Upper lobe of right lung (tissue), 1 donor: ENCODE results near the gene SLC2A6. TPM values are rescaled to one million over a fixed set of nuclear protein-coding genes. Genes with fewer than 3 reads are reported as not detected.

ENCODE experiments used
- ATAC-seq: fragments of 200-7000 bp; cut with Tn5 transposase; one replicate; pipeline ENCODE4 v1.9.1; 2020; ENCODE audit warnings: mild to moderate bottlenecking, moderate library complexity
- DNase-seq: peaks from one replicate; pipeline ENCODE4 v3.0.0-alpha.2; 2020
- H3K27ac ChIP-seq: fragments of 200-600 bp; one replicate; pipeline ENCODE4 v1.8.0; 2022
- H3K27me3 ChIP-seq: fragments of 200-600 bp; one replicate; pipeline ENCODE4 v1.8.0; 2022; ENCODE audit warnings: mild to moderate bottlenecking
- H3K36me3 ChIP-seq: fragments of 200-600 bp; one replicate; pipeline ENCODE4 v1.8.0; 2022
- H3K4me1 ChIP-seq: fragments of 200-600 bp; one replicate; pipeline ENCODE4 v1.8.0; 2022
- H3K4me3 ChIP-seq: fragments of 200-600 bp; one replicate; pipeline ENCODE4 v1.8.0; 2022; ENCODE audit warnings: mild to moderate bottlenecking
- H3K9me3 ChIP-seq: fragments of 200-600 bp; one replicate; pipeline ENCODE4 v1.8.0; 2022
- intact Hi-C: fragments of 100-400 bp; cut with DNase I; formaldehyde crosslinking; loops from one replicate; pipeline ENCODE4 v1.11.0; 2022
- total RNA-seq: library from RNA; stranded (reverse); fragmentation: NEBNext Ultra II Directional; extraction: Animal tissue kit (Norgen Biotek cat#: 25700); gene quantifications from one replicate; pipeline ENCODE4 v1.2.1, GENCODE V29; 2021
- TF ChIP-seq, protein P1 (sequence below): fragments of 200-600 bp; IDR thresholded peaks from one replicate; pipeline ENCODE4 v1.8.0; 2022; ENCODE audit warnings: antibody characterized with exemption
- donor health status: DM: no; HTN: yes; CAD: no; lungs with severe emphysema.

Gene SLC2A6
- total RNA-seq, 1 donor from 2014 or later: 11.4 TPM

DNA sequence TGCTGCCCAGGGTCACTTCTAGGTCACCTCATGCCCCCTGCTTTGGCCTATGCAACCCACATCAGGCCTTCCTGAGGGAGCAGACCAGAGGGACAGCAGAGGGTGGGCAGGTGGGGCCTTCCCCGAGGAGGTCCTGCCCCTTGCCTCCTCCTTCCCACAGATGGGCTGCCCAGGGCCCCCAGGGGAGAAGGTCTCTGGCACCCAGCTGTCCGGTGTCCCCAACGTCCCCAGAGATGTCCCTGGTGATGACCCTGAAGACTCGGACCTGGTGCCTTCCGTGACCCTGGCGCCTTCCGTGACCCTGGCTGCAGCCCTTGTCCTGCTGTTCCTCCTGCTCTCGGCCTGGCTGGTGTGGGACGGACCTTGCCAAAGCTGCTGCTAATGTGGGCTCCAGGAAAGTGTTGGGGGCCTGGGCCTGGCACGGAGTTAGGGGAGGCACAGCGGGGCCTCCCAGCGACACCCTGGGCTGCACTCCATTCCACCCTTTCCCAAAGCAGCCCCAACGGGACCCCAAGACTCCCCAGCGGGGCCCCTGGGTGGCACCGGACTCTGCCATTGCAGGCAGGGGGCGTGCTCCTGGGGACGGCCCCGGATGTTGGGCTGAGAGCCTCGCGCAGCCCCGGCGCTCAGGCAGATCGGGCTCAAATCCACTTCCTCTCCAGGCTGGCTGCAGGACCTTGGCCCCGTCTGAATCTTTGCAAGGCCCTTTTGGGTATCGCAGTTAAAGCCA is 6.8 kb upstream of the SLC2A6 start:
- ATAC-seq (peak; percentile 2), DNase-seq (peak; percentile 64)
- Histone ChIP-seq H3K9me3 (no peaks in the 10 kb centered on the region), H3K27ac (no peak overlapping the region), H3K4me3 (no peak overlapping the region), H3K4me1 (peaks cover 4% of the 10 kb centered on the region), H3K36me3 (no peaks in the 10 kb centered on the region), H3K27me3 (no peaks in the 10 kb centered on the region)
- intact Hi-C loops: loop anchor here (10.0 kb wide), 1 partner anchor 301 kb away; no protein-coding TSS in a partner anchor
- TF ChIP-seq, protein P1, sequence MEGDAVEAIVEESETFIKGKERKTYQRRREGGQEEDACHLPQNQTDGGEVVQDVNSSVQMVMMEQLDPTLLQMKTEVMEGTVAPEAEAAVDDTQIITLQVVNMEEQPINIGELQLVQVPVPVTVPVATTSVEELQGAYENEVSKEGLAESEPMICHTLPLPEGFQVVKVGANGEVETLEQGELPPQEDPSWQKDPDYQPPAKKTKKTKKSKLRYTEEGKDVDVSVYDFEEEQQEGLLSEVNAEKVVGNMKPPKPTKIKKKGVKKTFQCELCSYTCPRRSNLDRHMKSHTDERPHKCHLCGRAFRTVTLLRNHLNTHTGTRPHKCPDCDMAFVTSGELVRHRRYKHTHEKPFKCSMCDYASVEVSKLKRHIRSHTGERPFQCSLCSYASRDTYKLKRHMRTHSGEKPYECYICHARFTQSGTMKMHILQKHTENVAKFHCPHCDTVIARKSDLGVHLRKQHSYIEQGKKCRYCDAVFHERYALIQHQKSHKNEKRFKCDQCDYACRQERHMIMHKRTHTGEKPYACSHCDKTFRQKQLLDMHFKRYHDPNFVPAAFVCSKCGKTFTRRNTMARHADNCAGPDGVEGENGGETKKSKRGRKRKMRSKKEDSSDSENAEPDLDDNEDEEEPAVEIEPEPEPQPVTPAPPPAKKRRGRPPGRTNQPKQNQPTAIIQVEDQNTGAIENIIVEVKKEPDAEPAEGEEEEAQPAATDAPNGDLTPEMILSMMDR: no peak

DNA sequence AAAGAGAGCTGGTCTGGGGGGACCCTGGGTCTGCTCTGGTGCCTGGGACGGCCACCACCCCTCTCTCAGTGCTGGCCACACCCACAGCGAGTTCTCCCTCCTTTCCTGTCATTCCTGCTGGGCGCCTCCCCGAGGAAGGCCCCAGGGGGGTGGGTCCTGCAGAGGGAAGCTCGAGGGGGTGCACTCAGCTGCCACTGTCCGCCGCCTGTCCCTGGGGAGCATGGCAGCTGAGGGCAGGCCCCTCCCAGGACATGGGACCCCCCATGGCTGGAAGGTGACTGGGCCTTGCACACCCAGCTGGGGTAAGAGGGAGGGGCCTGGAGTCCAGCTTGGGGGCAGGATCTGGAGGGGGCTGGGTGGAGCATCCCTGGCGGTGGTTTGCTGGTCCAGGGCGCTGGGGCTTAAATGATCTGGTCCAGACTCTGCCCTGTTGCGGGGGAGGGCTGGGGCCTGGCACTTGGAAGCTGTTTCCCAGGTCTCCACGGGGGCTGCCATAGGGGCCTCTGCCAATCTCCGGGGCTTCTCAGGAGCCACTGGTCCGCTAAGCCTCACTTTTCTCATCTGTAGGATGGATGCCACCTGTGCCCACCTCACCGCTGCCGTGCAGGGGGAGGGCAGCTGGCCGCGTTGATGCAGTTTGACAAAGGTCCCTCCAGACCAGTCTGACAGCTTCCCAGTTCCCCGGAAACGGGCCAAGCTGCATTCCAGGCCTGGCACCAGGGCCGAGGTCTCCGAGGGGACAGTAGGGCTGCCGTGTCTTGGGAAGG is 6.0 kb upstream of the SLC2A6 start:
- no peaks in the 10 kb centered on the region for H3K36me3 ChIP-seq
- intact Hi-C loops: loop anchor here (5.0 to 10.0 kb wide), 2 partner anchors 78 to 300 kb away; no protein-coding TSS in a partner anchor
- no peak overlapping the region for H3K27ac ChIP-seq
- no peaks in the 10 kb centered on the region for H3K27me3 ChIP-seq
- ATAC-seq (no peak), DNase-seq (peak; percentile 61)
- no peak overlapping the region for H3K4me3 ChIP-seq
- peaks cover 4% of the 10 kb centered on the region for H3K4me1 ChIP-seq
- TF ChIP-seq, protein P1: no peak
- no peaks in the 10 kb centered on the region for H3K9me3 ChIP-seq

DNA sequence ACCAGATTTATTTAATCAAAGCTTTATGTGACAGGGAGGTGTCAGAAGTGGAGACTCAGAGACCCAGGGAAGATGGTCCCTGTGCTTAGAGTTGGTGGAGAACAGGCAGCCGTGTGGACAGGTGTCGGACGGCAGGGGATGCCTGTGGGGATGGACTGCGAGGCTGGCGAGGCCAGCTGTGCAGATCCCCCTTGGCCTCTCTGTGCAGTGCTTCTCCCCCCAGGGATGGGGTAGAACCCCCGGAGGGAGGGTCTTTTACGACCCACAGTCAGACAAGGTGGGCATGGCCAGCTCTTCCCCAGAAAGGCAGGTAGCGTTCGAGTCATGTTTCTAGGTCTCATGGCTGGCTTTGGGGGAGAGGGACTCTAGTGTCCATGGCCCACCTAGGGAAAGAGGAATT is 4.7 kb upstream of the SLC2A6 start:
- intact Hi-C loops: loop anchor here (5.0 to 10.0 kb wide), 2 partner anchors 76 to 299 kb away; no protein-coding TSS in a partner anchor
- TF ChIP-seq, protein P1: no peak
- H3K27me3 ChIP-seq: no peaks in the 10 kb centered on the region
- peaks cover 12% of the 10 kb centered on the region for H3K4me1 ChIP-seq
- no peaks in the 10 kb centered on the region for H3K9me3 ChIP-seq
- H3K27ac ChIP-seq: no peak overlapping the region
- no peaks in the 10 kb centered on the region for H3K36me3 ChIP-seq
- H3K4me3 ChIP-seq: no peak overlapping the region
- DNase-seq (peak; percentile 47), ATAC-seq (no peak)

DNA sequence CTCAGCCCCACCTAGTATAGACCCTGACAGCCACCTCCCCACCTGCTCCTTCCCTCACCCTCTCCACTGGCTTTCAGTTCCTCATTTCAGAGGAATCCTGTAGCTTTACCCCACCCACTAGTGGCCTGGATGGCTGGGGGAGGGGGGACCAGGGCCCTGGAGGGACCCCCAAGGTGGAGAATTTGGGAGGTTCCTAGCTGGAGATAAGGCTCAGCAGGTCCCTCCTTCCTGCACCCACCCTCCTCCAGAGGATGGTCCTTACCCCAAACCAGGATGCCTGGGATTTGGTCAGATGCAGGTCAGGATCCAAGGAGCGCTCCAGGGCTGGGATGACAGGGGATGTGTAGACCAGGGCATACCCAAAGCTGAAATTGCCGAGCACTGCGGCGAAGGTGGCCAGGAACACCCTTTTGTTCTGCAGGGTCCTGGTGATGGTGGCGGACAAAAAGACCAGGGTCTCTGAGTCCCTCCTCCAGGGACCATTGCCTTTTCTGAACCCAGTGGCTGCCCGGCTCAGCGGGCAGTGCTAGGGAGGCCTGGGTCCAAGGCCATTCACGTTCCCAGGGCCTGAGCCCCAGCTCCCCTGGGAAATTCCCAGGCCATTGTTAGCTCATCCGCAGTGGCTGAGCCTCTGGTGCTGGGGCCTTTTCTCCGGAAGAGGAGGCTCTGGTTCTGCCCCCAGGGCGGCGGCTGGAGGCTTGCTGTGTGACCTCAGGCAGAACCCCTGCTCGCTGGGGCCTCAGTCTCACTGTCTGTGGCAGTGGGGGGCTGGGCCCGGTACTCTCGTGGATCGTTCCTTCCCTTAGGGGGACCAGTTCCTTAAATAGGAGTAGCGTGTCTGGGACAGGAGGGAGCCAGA is 678 bp downstream of the SLC2A6 start:
- Histone ChIP-seq H3K27me3 (no peaks in the 10 kb centered on the region), H3K4me1 (peaks cover 19% of the 10 kb centered on the region), H3K27ac (peak overlapping the region; percentile 71), H3K9me3 (no peaks in the 10 kb centered on the region), H3K4me3 (peak overlapping the region; percentile 68), H3K36me3 (no peaks in the 10 kb centered on the region)
- peak; percentile 4 for ATAC-seq
- DNase-seq: peak; percentile 54
- intact Hi-C loops: no loop called here
- TF ChIP-seq, protein P1: no peak

DNA sequence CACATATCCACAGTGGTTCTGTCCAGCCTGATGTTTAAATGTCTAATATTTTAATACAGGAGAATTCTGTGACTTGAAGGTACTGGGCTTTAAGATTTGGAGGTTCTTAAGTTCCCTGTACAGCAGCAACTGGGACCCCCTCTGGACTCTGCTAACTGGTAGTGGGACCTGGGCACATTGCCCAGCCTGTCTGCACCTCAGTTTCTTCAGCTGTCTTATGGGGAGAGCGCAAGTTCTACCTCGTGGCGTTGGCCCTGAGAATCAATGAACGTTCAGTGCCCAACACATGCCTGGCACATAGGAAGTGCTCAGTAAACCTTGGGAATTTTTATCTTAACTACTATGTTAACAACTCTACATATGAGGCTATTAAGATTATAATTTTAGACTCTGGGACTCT is 1.4 kb downstream of the SLC2A6 start:
- Histone ChIP-seq H3K27ac (no peak overlapping the region), H3K4me3 (no peak overlapping the region), H3K27me3 (no peaks in the 10 kb centered on the region), H3K9me3 (no peaks in the 10 kb centered on the region), H3K4me1 (peaks cover 19% of the 10 kb centered on the region), H3K36me3 (no peaks in the 10 kb centered on the region)
- intact Hi-C loops: no loop called here
- DNase-seq: no peak
- TF ChIP-seq, protein P1: no peak
- ATAC-seq: no peak
